ENCODE results near the gene TXNL4B. TPM values are rescaled to one million over a fixed set of nuclear protein-coding genes. Genes with fewer than 3 reads are reported as not detected.
A peak's percentile ranks its signal among the peaks of the same experiment; 100 is the strongest.

TXNL4B gene
- total and polyA plus RNA-seq, 4 donors = 5.0 to 11.6 (median 7.5) TPM

DNA sequence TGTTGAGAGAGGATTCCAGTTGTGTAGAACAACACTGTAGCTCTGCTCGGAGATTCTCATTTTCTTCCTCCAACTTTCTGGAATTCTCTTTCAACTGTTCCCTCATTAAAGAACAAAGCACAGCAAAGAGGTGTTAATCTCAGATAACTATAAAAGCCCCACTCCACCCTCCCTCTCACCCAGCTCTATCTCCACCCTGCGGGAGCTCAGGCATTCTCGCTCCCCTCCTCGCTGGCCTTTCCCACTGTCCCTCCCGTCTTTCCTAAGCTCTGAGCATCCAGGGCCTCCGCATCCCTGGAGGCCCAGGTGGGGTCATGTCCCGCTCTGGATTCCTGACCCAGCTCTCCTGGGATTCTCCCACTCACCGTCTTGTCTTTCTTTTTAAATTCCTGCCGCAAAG, 35.3 kb upstream of the TXNL4B start:
- Histone ChIP-seq H3K9ac (ENCODE audit: low read depth in 1 of 2, low read length in 2 of 2) (no peak overlapping the region), H3K9me3 (ENCODE audit: control insufficient read depth in 4 of 4, low read length in 3 of 4) (no peaks in the 10 kb centered on the region), H3K4me3 (ENCODE audit: low read depth in 1 of 3, low read length in 3 of 3) (no peak overlapping the region), H3K27ac (ENCODE audit: low read depth in 1 of 2, low read length in 2 of 2) (no peak overlapping the region), H3K36me3 (ENCODE audit: control insufficient read depth in 4 of 4, insufficient read depth in 3 of 4, low read depth in 1 of 4, low read length in 3 of 4) (no peaks in the 10 kb centered on the region), H3K27me3 (ENCODE audit: control insufficient read depth in 4 of 4, insufficient read depth in 4 of 4, low read length in 3 of 4) (no peaks in the 10 kb centered on the region), H3K4me1 (ENCODE audit: control insufficient read depth in 4 of 4, insufficient read depth in 4 of 4, low read length in 3 of 4) (peaks cover 0 to 7% (median 5%) of the 10 kb centered on the region in 4 donors)
- TF ChIP-seq, protein P1, sequence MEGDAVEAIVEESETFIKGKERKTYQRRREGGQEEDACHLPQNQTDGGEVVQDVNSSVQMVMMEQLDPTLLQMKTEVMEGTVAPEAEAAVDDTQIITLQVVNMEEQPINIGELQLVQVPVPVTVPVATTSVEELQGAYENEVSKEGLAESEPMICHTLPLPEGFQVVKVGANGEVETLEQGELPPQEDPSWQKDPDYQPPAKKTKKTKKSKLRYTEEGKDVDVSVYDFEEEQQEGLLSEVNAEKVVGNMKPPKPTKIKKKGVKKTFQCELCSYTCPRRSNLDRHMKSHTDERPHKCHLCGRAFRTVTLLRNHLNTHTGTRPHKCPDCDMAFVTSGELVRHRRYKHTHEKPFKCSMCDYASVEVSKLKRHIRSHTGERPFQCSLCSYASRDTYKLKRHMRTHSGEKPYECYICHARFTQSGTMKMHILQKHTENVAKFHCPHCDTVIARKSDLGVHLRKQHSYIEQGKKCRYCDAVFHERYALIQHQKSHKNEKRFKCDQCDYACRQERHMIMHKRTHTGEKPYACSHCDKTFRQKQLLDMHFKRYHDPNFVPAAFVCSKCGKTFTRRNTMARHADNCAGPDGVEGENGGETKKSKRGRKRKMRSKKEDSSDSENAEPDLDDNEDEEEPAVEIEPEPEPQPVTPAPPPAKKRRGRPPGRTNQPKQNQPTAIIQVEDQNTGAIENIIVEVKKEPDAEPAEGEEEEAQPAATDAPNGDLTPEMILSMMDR (IDR thresholded peaks at IDR 0.05; ENCODE audit: low read depth, low read length, missing input control) = no peak
- no peak for TF ChIP-seq HNF4A (conservative IDR thresholded peaks at IDR 0.05)
- TF ChIP-seq RAD21 (IDR thresholded peaks at IDR 0.05) = no peak
- TF ChIP-seq, protein P2, sequence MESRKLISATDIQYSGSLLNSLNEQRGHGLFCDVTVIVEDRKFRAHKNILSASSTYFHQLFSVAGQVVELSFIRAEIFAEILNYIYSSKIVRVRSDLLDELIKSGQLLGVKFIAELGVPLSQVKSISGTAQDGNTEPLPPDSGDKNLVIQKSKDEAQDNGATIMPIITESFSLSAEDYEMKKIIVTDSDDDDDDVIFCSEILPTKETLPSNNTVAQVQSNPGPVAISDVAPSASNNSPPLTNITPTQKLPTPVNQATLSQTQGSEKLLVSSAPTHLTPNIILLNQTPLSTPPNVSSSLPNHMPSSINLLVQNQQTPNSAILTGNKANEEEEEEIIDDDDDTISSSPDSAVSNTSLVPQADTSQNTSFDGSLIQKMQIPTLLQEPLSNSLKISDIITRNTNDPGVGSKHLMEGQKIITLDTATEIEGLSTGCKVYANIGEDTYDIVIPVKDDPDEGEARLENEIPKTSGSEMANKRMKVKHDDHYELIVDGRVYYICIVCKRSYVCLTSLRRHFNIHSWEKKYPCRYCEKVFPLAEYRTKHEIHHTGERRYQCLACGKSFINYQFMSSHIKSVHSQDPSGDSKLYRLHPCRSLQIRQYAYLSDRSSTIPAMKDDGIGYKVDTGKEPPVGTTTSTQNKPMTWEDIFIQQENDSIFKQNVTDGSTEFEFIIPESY (IDR thresholded peaks at IDR 0.05) = no peak
- no peak for TF ChIP-seq SP1 (IDR thresholded peaks at IDR 0.05)
- TF ChIP-seq, protein P3, sequence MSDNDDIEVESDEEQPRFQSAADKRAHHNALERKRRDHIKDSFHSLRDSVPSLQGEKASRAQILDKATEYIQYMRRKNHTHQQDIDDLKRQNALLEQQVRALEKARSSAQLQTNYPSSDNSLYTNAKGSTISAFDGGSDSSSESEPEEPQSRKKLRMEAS (IDR thresholded peaks at IDR 0.05) = no peak
- no peak for TF ChIP-seq GABPA (IDR thresholded peaks at IDR 0.05 in 1 of 2, conservative IDR thresholded peaks at IDR 0.05 in 1 of 2)
- no peak for DNase-seq (ENCODE audit: low spot score)
- 80% methylated on average over 9 of the region's 9 CpGs for WGBS

DNA sequence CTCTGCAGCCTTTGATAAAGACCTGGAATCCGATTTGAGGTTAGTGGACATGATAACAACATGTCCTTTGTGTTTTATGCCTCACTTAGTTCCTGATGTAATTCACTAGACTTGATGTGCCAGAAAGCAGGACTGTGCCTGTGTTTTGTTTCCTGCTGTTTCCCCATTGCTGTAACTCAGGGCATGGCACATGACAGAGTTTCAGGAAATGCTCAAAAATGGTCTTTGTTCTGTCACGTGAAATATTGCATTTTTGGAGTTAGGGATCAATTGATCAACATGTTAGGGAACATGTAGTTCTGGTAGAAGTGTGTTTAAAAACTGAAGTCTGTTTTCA, 33.0 kb upstream of the TXNL4B start:
- Histone ChIP-seq H3K4me1 (ENCODE audit: control insufficient read depth in 4 of 4, insufficient read depth in 4 of 4, low read length in 3 of 4) (peaks cover 0 to 7% (median 5%) of the 10 kb centered on the region in 4 donors), H3K27me3 (ENCODE audit: control insufficient read depth in 4 of 4, insufficient read depth in 4 of 4, low read length in 3 of 4) (no peaks in the 10 kb centered on the region), H3K4me3 (ENCODE audit: low read depth in 1 of 3, low read length in 3 of 3) (no peak overlapping the region), H3K27ac (ENCODE audit: low read depth in 1 of 2, low read length in 2 of 2) (no peak overlapping the region), H3K9ac (ENCODE audit: low read depth in 1 of 2, low read length in 2 of 2) (no peak overlapping the region), H3K9me3 (ENCODE audit: control insufficient read depth in 4 of 4, low read length in 3 of 4) (no peaks in the 10 kb centered on the region), H3K36me3 (ENCODE audit: control insufficient read depth in 4 of 4, insufficient read depth in 3 of 4, low read depth in 1 of 4, low read length in 3 of 4) (no peaks in the 10 kb centered on the region)
- DNase-seq (ENCODE audit: low spot score) = no peak
- WGBS = 37% methylated on average over 2 of the region's 2 CpGs
- TF ChIP-seq HNF4A (conservative IDR thresholded peaks at IDR 0.05) (peak in 1 of 2 donors; percentile 20), FOXA2 (IDR thresholded peaks at IDR 0.05) (no peak), JUND (IDR thresholded peaks at IDR 0.05) (no peak)

DNA sequence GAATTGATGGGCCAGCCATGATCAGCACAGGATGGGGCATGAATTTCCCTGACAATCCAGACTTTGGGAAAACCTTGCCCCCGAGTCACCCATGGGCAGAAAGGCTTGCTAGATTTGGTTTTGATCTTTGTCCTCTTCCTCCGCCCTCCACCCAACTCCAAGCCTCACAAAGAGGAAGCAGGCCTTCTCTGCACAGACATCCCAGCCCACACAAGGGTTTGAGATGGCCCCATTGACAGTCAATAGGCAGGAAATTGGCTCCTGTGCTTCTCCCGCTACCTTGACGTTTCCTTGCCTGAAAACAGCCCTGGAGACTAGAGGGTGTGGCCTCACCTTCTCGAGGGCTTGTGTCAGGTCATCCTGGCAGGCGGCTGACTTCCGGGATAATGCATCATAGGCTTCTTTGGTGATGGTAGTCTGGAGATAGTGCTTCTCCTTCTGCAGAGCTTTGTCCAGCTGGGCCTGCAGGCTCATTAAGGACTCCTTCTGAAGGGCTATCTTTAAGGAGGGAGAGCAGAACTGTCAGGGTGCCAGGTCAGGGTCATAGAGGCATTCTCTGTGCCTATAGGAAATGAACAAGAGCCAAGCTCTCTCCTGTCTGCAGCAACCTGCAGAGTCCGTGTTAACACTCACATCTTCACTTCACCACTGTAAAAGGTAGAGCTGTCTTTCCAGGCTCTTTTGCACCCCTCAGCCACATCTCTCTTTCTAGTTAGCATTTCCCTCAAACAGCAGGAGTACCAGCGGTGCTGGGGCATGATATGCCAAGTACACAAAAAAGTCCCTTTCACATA, 32.4 kb upstream of the TXNL4B start:
- DNase-seq (ENCODE audit: low spot score) = no peak
- Histone ChIP-seq H3K36me3 (ENCODE audit: control insufficient read depth in 4 of 4, insufficient read depth in 3 of 4, low read depth in 1 of 4, low read length in 3 of 4) (no peaks in the 10 kb centered on the region), H3K27ac (ENCODE audit: low read depth in 1 of 2, low read length in 2 of 2) (no peak overlapping the region), H3K4me1 (ENCODE audit: control insufficient read depth in 4 of 4, insufficient read depth in 4 of 4, low read length in 3 of 4) (peaks cover 0 to 7% (median 5%) of the 10 kb centered on the region in 4 donors), H3K9ac (ENCODE audit: low read depth in 1 of 2, low read length in 2 of 2) (no peak overlapping the region), H3K4me3 (ENCODE audit: low read depth in 1 of 3, low read length in 3 of 3) (no peak overlapping the region), H3K9me3 (ENCODE audit: control insufficient read depth in 4 of 4, low read length in 3 of 4) (no peaks in the 10 kb centered on the region), H3K27me3 (ENCODE audit: control insufficient read depth in 4 of 4, insufficient read depth in 4 of 4, low read length in 3 of 4) (no peaks in the 10 kb centered on the region)
- WGBS = 84% methylated on average over 9 of the region's 9 CpGs
- TF ChIP-seq NR2F2 (IDR thresholded peaks at IDR 0.05) (no peak), HNF4G (IDR thresholded peaks at IDR 0.05) (no peak)
